AG09309 (cell line): ENCODE measurements around the gene CNGA3.
A peak's percentile ranks its signal among the peaks of the same experiment; 100 is the strongest.
"Not testable (repeated sequence)": the region's sequence is repeated elsewhere in the genome, so short reads cannot be mapped to it uniquely, and the experiment has no call there.

ENCODE experiments used
- DNase-seq: peaks from one replicate; pipeline ENCODE4 v3.0.0-alpha.2; 2010; ENCODE audit warnings: low read depth
- H3K4me3 ChIP-seq: 2 replicates; pipeline ENCODE4 v1.5.1; 2011; ENCODE audit warnings: mild to moderate bottlenecking, low read depth, low read length, moderate library complexity; ENCODE audit not compliant: control insufficient read depth
- TF ChIP-seq, protein P1 (sequence below): IDR thresholded peaks from 2 replicates; pipeline ENCODE4 v1.5.1; 2011; ENCODE audit warnings: mild to moderate bottlenecking, low read depth, low read length, inconsistent platforms; ENCODE audit not compliant: insufficient read depth, control insufficient read depth; ENCODE audit errors: missing control alignments

Gene CNGA3

GRCh38 chr2:98404556-98405250 lies 58.4 kb downstream of the CNGA3 start:
- H3K4me3 ChIP-seq, result no peak overlapping the region
- DNase-seq, result no peak
- TF ChIP-seq, protein P1, sequence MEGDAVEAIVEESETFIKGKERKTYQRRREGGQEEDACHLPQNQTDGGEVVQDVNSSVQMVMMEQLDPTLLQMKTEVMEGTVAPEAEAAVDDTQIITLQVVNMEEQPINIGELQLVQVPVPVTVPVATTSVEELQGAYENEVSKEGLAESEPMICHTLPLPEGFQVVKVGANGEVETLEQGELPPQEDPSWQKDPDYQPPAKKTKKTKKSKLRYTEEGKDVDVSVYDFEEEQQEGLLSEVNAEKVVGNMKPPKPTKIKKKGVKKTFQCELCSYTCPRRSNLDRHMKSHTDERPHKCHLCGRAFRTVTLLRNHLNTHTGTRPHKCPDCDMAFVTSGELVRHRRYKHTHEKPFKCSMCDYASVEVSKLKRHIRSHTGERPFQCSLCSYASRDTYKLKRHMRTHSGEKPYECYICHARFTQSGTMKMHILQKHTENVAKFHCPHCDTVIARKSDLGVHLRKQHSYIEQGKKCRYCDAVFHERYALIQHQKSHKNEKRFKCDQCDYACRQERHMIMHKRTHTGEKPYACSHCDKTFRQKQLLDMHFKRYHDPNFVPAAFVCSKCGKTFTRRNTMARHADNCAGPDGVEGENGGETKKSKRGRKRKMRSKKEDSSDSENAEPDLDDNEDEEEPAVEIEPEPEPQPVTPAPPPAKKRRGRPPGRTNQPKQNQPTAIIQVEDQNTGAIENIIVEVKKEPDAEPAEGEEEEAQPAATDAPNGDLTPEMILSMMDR, result no peak

DNA sequence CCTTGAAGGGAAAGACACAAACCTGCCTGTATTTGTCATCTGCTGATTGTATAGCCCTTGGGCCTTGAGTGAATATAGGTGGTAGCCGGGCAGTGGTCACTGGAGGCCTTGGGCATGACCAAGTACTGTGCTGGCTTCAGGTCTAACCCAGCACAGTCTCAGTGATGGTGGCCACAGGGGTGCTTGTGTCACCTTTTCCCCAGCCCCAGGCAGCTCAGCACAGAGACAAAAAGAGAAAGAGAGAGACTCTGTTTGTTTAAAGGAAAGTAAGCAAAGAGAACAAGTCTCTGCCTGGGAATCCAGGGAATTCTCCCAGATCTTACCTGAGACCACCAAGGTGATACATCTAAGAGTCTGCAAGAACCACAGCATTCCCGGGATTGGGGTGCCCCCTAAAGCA lies 59.0 kb downstream of the CNGA3 start:
- H3K4me3 ChIP-seq, result no peak overlapping the region
- DNase-seq, result no peak
- TF ChIP-seq, protein P1, result no peak

DNA sequence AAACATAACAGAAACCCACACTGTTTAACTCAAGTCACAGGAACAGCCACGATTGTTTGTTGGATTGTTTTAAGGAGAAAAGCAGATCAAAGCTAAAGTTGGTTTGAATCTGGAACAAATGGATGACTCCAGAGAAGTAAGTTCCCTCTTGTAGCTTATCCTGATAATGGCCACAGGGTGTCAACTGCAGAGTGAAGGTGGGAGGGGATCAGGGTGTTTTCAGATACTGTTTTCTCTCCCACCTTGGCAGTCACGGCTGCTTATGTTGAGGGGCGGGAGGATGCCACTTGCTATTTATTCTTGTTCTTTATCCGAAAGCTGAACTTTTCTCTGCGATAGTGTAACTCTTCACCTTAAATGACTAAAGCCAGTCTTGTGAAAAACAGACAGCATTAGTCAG lies 61.9 kb downstream of the CNGA3 start:
- DNase-seq, result no peak

DNA sequence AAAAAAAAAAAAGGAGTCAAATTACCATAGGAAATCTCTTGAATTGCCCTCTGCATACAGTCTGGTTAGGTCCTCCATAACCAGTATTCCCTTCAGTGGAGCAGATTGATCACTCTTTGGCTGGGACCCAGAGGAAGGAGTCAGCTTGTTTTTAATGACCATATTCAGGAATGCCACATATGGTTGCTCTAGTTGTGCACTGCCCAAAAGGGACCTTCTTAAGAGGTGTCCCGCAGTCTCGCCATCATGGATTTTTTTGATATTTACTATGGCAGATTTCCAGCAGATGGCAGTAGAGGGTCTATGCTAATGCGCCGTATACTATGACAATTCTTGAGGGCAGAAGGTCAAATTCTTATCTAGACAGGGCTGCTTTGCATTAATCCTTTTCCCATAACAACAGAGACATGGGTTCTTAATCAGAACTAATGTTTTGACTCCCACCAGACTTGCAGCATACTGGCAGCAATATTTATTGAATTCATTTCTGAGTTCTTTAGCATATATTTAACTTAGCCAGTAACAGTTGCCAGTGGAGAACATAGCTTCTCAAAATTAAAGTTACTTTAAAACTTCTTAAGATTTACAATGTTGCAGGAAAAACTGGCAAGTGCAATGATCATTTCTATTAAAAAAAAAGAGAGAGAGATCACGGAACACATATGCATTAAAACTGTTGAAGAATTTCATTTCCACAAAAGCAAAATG lies 66.6 kb downstream of the CNGA3 start:
- H3K4me3 ChIP-seq, result no peak overlapping the region
- no peak for DNase-seq
- TF ChIP-seq, protein P1, result peak; percentile 66

More for the DNA sequence above, 61.9 kb downstream of the CNGA3 start:
- TF ChIP-seq, protein P1, result no peak
- no peak overlapping the region for H3K4me3 ChIP-seq

DNA sequence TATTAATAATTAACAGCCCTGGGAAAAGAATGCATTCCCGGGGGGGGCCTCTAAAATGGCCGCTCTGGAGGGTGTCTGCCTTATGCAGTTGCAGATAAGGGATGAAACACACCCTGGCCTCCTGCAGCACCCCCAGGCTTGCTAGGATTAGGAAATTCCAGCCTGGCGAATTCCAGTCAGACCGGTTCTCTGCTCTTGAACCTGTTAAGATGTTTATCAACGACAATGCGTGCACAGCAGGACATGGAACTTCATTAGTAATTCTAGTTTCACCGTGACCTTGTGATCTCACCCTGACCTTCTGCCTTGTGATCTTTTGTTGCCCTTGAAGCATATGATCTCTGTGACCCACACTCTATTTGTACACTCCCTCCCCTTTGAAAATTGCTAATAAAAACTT lies 68.0 kb downstream of the CNGA3 start:
- not testable (repeated sequence) for DNase-seq, H3K4me3 ChIP-seq

DNA sequence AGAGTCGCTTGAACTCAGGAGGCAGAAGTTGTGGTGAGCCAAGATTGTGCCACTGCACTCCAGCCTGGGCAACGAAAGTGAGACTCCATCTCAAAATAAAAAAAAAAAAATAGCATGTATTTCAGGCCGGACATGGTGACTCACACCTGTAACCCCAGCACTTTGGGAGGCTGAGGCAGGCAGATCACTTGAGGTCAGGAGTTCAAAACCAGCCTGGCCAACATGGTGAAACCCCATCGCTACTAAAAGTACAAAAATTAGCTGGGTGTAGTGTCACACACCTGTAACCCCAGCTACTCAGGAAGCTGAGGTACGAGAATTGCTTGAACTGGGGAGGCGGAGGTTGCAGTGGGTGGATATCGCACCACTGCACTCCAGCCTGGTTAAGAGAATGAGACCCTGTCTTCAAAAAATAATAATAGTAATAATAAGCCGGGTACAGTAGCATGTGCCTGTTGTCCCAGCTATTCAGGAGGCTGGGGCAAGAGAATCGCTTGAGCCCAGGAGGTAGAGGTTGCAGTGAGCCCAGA lies 69.5 kb downstream of the CNGA3 start:
- not testable (repeated sequence) for DNase-seq, H3K4me3 ChIP-seq

GRCh38 chr2:98416383-98417159 lies 70.3 kb downstream of the CNGA3 start:
- no peak overlapping the region for H3K4me3 ChIP-seq
- no peak for DNase-seq
- TF ChIP-seq, protein P1, result no peak
